Smooth muscle cell (in vitro differentiated cells): Measurements from ENCODE around the gene MAPK4. TPM values are rescaled to one million over a fixed set of nuclear protein-coding genes. Genes with fewer than 3 reads are reported as not detected.

Experiments
- DNase-seq: peaks from one replicate; lab custom pipeline; 2025; ENCODE audit not compliant: unreplicated experiment; lab: John Stamatoyannopoulos, UW
- H2AFZ ChIP-seq: fragments of 200-600 bp; sonication (generic); 2 replicates; pipeline ENCODE4 v1.6.0; 2016; ENCODE audit warnings: antibody characterized with exemption, low read depth, mild to moderate bottlenecking
- H3F3A ChIP-seq: fragments of 200-600 bp; sonication (generic); 2 replicates; pipeline ENCODE4 v1.6.0; 2017; ENCODE audit warnings: antibody characterized with exemption, low read depth
- H3K27ac ChIP-seq: fragments of 200-600 bp; sonication (generic); 2 replicates; pipeline ENCODE4 v1.5.1; 2016; ENCODE audit warnings: low read depth, mild to moderate bottlenecking
- H3K27me3 ChIP-seq: fragments of 200-600 bp; sonication (generic); 2 replicates; pipeline ENCODE4 v1.6.1; 2016; ENCODE audit warnings: low read depth, mild to moderate bottlenecking
- H3K36me3 ChIP-seq: fragments of 200-600 bp; sonication (generic); 2 replicates; pipeline ENCODE4 v1.5.1; 2016; ENCODE audit warnings: low read depth
- H3K4me1 ChIP-seq: fragments of 200-600 bp; sonication (generic); 2 replicates; pipeline ENCODE4 v1.5.1; 2016; ENCODE audit warnings: low read depth
- H3K4me2 ChIP-seq: fragments of 200-600 bp; sonication (generic); 2 replicates; pipeline ENCODE4 v1.6.0; 2016; ENCODE audit warnings: mild to moderate bottlenecking
- H3K4me3 ChIP-seq: fragments of 200-600 bp; sonication (generic); 2 replicates; pipeline ENCODE4 v1.5.1; 2016; ENCODE audit warnings: mild to moderate bottlenecking
- H3K79me2 ChIP-seq: fragments of 200-600 bp; sonication (generic); 2 replicates; pipeline ENCODE4 v1.6.0; 2016; ENCODE audit warnings: low read depth, mild to moderate bottlenecking
- H3K9ac ChIP-seq: fragments of 200-600 bp; sonication (generic); 2 replicates; pipeline ENCODE4 v1.6.0; 2016; ENCODE audit warnings: low read depth
- H3K9me3 ChIP-seq: fragments of 200-600 bp; sonication (generic); replicated peaks from 2 replicates; pipeline ENCODE4 v1.5.1; 2016; ENCODE audit warnings: low read depth
- H4K20me1 ChIP-seq: fragments of 200-600 bp; sonication (generic); 2 replicates; pipeline ENCODE4 v1.6.0; 2016; ENCODE audit warnings: low read depth
- CTCF ChIP-seq: fragments of 200-600 bp; sonication (generic); IDR thresholded peaks from 2 replicates; pipeline ENCODE4 v1.5.1; 2017; ENCODE audit warnings: borderline replicate concordance, mild to moderate bottlenecking, antibody characterized with exemption; ENCODE audit not compliant: insufficient read depth, poor library complexity, severe bottlenecking
- WGBS: methylation state at CpG from one replicate; pipeline ENCODE4 v1.1.7; 2016; ENCODE audit warnings: low lambda C conversion rate; 5-methylcytosine and 5-hydroxymethylcytosine counted together
- polyA plus RNA-seq: library from polyadenylated mRNA; unstranded; fragments of >200 nt; fragmentation: Nextera tagmentation; extraction: Ambion mirVana; gene quantifications from 2 replicates; pipeline ENCODE4 v1.2.1, GENCODE V29; 2016
- total RNA-seq: library from RNA; depleted of rRNA; stranded (reverse); fragments of >200 nt; gene quantifications from 2 replicates; pipeline ENCODE4 v1.2.3, GENCODE V29; 2014

MAPK4 gene
- total and polyA plus RNA-seq, 2 experiments from 2014 or later = 0.09 TPM; not detected in 1

DNA sequence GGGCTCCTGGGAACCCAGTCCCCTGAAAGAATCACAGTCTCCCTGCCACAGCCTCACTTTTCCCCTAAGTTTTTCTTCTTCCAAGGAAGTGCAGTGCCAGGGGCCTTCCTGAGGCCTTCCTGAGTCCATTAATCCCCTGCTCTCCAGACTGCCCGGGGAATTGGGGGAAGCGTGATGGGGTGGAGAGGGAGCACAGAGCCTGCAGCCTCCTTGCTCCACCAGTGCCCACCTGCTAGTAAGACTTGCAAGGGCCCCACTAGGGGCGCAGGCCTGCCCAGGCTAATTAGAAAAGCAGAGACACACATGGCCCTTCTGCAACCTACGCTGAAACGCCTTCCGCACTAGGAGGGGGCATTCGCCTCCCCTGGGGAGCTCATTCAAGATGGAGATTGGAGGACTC is 149.3 kb downstream of the MAPK4 start:
- H3K4me1 ChIP-seq = no peaks in the 10 kb centered on the region
- WGBS = 81% methylated on average over 7 of the region's 7 CpGs
- H3K27me3 ChIP-seq = no peaks in the 10 kb centered on the region

DNA sequence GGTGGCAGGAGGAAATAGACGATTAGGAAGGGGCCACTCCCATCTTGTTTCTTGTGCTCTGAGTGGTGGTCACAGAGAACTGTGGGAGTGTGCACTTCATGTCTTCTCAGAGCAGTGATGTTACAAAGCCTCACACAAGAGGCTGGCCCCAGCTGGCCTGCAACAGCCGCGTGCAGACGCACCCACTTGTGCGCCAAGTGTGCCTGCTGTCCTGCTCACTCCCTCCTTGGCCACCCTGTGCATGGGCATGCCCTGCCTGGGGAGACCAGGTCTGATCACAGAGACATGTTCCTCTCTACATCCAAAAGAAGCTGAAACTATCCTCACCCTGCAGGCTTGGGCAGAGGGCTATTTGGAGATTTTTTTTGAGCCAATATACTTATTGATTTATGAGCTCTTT is 151.5 kb downstream of the MAPK4 start:
- WGBS = 89% methylated on average over 5 of the region's 5 CpGs
- Histone ChIP-seq H3K36me3 (no peaks in the 10 kb centered on the region), H3K27me3 (no peaks in the 10 kb centered on the region), H3K27ac (no peak overlapping the region), H3K4me2 (no peak overlapping the region), H3K9ac (no peak overlapping the region), H3F3A (no peaks in the 10 kb centered on the region), H3K9me3 (no peaks in the 10 kb centered on the region), H3K4me3 (no peak overlapping the region), H3K4me1 (no peaks in the 10 kb centered on the region), H2AFZ (no peak overlapping the region), H4K20me1 (no peaks in the 10 kb centered on the region), H3K79me2 (no peaks in the 10 kb centered on the region)
- no peak for TF ChIP-seq CTCF
- no peak for DNase-seq

More for the DNA sequence above, 149.3 kb downstream of the MAPK4 start:
- H3K4me3 ChIP-seq = no peak overlapping the region
- H3K9me3 ChIP-seq = no peaks in the 10 kb centered on the region
- H3K4me2 ChIP-seq = no peak overlapping the region
- no peak overlapping the region for H2AFZ ChIP-seq
- no peaks in the 10 kb centered on the region for H3F3A ChIP-seq
- H3K36me3 ChIP-seq = no peaks in the 10 kb centered on the region
- H4K20me1 ChIP-seq = no peaks in the 10 kb centered on the region
- DNase-seq = no peak
- TF ChIP-seq CTCF = no peak
- H3K9ac ChIP-seq = no peak overlapping the region
- no peak overlapping the region for H3K27ac ChIP-seq
- no peaks in the 10 kb centered on the region for H3K79me2 ChIP-seq

DNA sequence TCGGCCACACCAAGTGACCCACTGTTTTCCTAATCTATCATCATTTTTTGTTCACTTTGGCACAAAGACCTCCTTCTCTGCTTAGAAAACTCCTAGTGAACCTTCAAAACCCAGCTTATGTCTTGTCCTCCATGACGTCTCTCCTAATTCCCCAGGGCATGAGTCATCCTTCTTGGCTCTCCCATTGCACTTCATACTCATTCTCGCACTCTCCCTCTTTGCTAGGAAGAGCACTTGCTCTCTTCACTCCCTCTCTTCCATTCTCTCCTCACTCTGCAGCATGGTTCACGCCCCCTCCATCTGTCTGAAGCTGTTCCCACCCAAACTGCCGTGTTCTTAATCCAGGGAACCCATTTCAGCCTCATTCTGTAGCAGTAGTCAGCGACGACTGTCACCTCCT is 156.0 kb downstream of the MAPK4 start:
- 82% methylated on average over 7 of the region's 7 CpGs for WGBS
- Histone ChIP-seq H3K27me3 (no peaks in the 10 kb centered on the region), H3F3A (no peaks in the 10 kb centered on the region), H3K4me1 (no peaks in the 10 kb centered on the region), H3K36me3 (no peaks in the 10 kb centered on the region), H3K4me3 (no peak overlapping the region), H3K4me2 (no peak overlapping the region), H3K27ac (no peak overlapping the region), H3K9me3 (no peaks in the 10 kb centered on the region), H2AFZ (no peak overlapping the region), H3K9ac (no peak overlapping the region), H3K79me2 (no peaks in the 10 kb centered on the region), H4K20me1 (no peaks in the 10 kb centered on the region)
- no peak for DNase-seq
- no peak for TF ChIP-seq CTCF

GRCh38 chr18:50716902-50717301 is 157.0 kb downstream of the MAPK4 start:
- H3K27ac ChIP-seq = no peak overlapping the region
- no peak for TF ChIP-seq CTCF
- no peak overlapping the region for H3K4me2 ChIP-seq
- no peaks in the 10 kb centered on the region for H3K9me3 ChIP-seq
- no peak overlapping the region for H3K4me3 ChIP-seq
- no peaks in the 10 kb centered on the region for H3F3A ChIP-seq
- H4K20me1 ChIP-seq = no peaks in the 10 kb centered on the region
- WGBS = 68% methylated on average over 4 of the region's 4 CpGs
- no peaks in the 10 kb centered on the region for H3K4me1 ChIP-seq
- no peaks in the 10 kb centered on the region for H3K79me2 ChIP-seq
- no peak for DNase-seq
- H3K36me3 ChIP-seq = no peaks in the 10 kb centered on the region
- H2AFZ ChIP-seq = no peak overlapping the region
- H3K27me3 ChIP-seq = no peaks in the 10 kb centered on the region
- peak overlapping the region; percentile 11 for H3K9ac ChIP-seq
